Endothelial cell of umbilical vein (primary cell): ENCODE results near the gene OLA1. TPM values are rescaled to one million over a fixed set of nuclear protein-coding genes. Genes with fewer than 3 reads are reported as not detected.

Experiments
- BruUV-seq: library from RNA; stranded (reverse); fragments of 400-500 nt; replicated peaks from 2 replicates; lab custom pipeline; 2021; lab: Mats Ljungman, UMichigan
- CTCF ChIA-PET: fragments of 300-600, 350-600 bp; sonication (Branson Sonifier 250); formaldehyde crosslinking; loops from one replicate; lab custom pipeline; 2021; ENCODE audit warnings: antibody characterized with exemption, inconsistent platforms; lab: Charles Lee
- POLR2A ChIA-PET: fragments of 300-600, 350-600 bp; sonication (Branson Sonifier 250); formaldehyde crosslinking; loops from one replicate; lab custom pipeline; 2021; ENCODE audit warnings: antibody characterized with exemption, inconsistent platforms; lab: Charles Lee
- DNase-seq: peaks from one replicate; pipeline ENCODE4 v3.0.0-alpha.2; 2011; ENCODE audit warnings: low read depth, low spot score
- FAIRE-seq: peaks from 2 replicates; lab custom pipeline; 2011; peaks lifted over from hg19 to GRCh38; lab: Jason Lieb, UNC
- H2AFZ ChIP-seq: 2 replicates; pipeline ENCODE4 v1.6.0; 2012; ENCODE audit warnings: low read depth, low read length, control low read depth, inconsistent platforms
- H3K27ac ChIP-seq: 2 replicates; pipeline ENCODE4 v1.5.1; 2011; ENCODE audit warnings: low read depth, mild to moderate bottlenecking, control low read depth, low read length, moderate library complexity; ENCODE audit not compliant: insufficient read depth
- H3K27me3 ChIP-seq, 2 experiments: 2 replicates each; pipeline versions ENCODE4 v1.6.0 to v1.6.1; 2011; ENCODE audit warnings: low read length in 2 of 2, mixed read lengths in 1 of 2; ENCODE audit not compliant: control insufficient read depth in 2 of 2, insufficient read depth in 2 of 2
- H3K36me3 ChIP-seq, 2 experiments: 2 replicates in 1 of 2; 3 replicates in 1 of 2; pipeline ENCODE4 v1.5.1; 2011; ENCODE audit warnings: low read length in 2 of 2, mild to moderate bottlenecking in 1 of 2, moderate library complexity in 1 of 2; ENCODE audit not compliant: control insufficient read depth in 2 of 2, insufficient read depth in 2 of 2; ENCODE audit errors: extremely low read depth in 1 of 2
- H3K4me1 ChIP-seq: 3 replicates; pipeline ENCODE4 v1.5.1; 2011; ENCODE audit warnings: mild to moderate bottlenecking, low read length; ENCODE audit not compliant: control insufficient read depth, insufficient read depth; ENCODE audit errors: extremely low read depth
- H3K4me2 ChIP-seq: 2 replicates; pipeline ENCODE4 v1.6.1; 2011; ENCODE audit warnings: low read length, control low read depth, mixed read lengths; ENCODE audit not compliant: insufficient read depth
- H3K4me3 ChIP-seq, 3 experiments: fragments of 200-600 bp in 1 of 3; sonication (generic), shearing (Covaris generic) in 1 of 3; replicated peaks in 1 of 3; 2 replicates each; pipeline ENCODE4 v1.5.1; 2011 to 2016; ENCODE audit warnings: control low read depth in 3 of 3, low read length in 3 of 3, mild to moderate bottlenecking in 2 of 3, inconsistent platforms in 1 of 3, low read depth in 1 of 3, moderate library complexity in 1 of 3; ENCODE audit not compliant: insufficient read depth in 1 of 3
- H3K79me2 ChIP-seq: 2 replicates; pipeline ENCODE4 v1.6.0; 2012; ENCODE audit warnings: low read length, inconsistent platforms; ENCODE audit not compliant: control insufficient read depth, insufficient read depth
- H3K9ac ChIP-seq: replicated peaks from 2 replicates; pipeline ENCODE3; 2011; ENCODE audit warnings: low read length, control low read depth; ENCODE audit not compliant: insufficient read depth; ENCODE audit errors: extremely low read depth
- H3K9me1 ChIP-seq: replicated peaks from 3 replicates; pipeline ENCODE4 v1.6.0; 2011; ENCODE audit warnings: mild to moderate bottlenecking, low read length; ENCODE audit not compliant: control insufficient read depth, insufficient read depth; ENCODE audit errors: extremely low read depth
- H3K9me3 ChIP-seq: replicated peaks from 2 replicates; pipeline ENCODE4 v1.5.1; 2012; ENCODE audit warnings: low read length, inconsistent platforms; ENCODE audit not compliant: control insufficient read depth, insufficient read depth
- H4K20me1 ChIP-seq: replicated peaks from 2 replicates; pipeline ENCODE3; 2011; ENCODE audit warnings: mild to moderate bottlenecking, low read length; ENCODE audit not compliant: control insufficient read depth, insufficient read depth; ENCODE audit errors: extremely low read depth
- CTCF ChIP-seq, 2 donors: IDR thresholded peaks; 1 replicate in 1 of 2; 2 replicates in 1 of 2; pipeline ENCODE4 v1.5.1; 2011; ENCODE audit warnings: low read length in 2 of 2, mild to moderate bottlenecking in 2 of 2, moderate library complexity in 2 of 2, control low read depth in 1 of 2, inconsistent platforms in 1 of 2, low read depth in 1 of 2; ENCODE audit not compliant: insufficient read depth in 1 of 2; ENCODE audit errors: extremely low read depth in 1 of 2
- EZH2 ChIP-seq: IDR thresholded peaks from 2 replicates; pipeline ENCODE4 v1.6.1; 2012; ENCODE audit warnings: borderline replicate concordance, low read depth, mild to moderate bottlenecking, moderate library complexity, low read length, inconsistent platforms; ENCODE audit not compliant: severe bottlenecking
- FOS ChIP-seq: IDR thresholded peaks from 2 replicates; pipeline ENCODE4 v1.6.1; 2011; ENCODE audit warnings: mild to moderate bottlenecking, low read length, moderate library complexity, borderline replicate concordance; ENCODE audit not compliant: insufficient read depth
- GATA2 ChIP-seq: IDR thresholded peaks from 2 replicates; pipeline ENCODE4 v1.7.0; 2011; ENCODE audit warnings: low read depth, mild to moderate bottlenecking, moderate library complexity, mixed read lengths, low read length; ENCODE audit not compliant: insufficient read length, insufficient read depth
- JUN ChIP-seq: IDR thresholded peaks from 2 replicates; pipeline ENCODE4 v1.6.1; 2011; ENCODE audit warnings: borderline replicate concordance, low read depth; ENCODE audit not compliant: insufficient read length, insufficient read depth
- MYC ChIP-seq: IDR thresholded peaks from one replicate; pipeline ENCODE4 v1.6.1; 2011; ENCODE audit warnings: mild to moderate bottlenecking, low read depth, low read length
- POLR2A ChIP-seq: IDR thresholded peaks from 2 replicates; pipeline ENCODE4 v1.6.1; 2012; ENCODE audit warnings: low read depth, mild to moderate bottlenecking, control low read depth, low read length
- POLR2AphosphoS5 ChIP-seq: IDR thresholded peaks from 2 replicates; pipeline ENCODE4 v1.6.1; 2012; ENCODE audit warnings: low read depth, mild to moderate bottlenecking, control low read depth, low read length, moderate library complexity; ENCODE audit not compliant: insufficient read depth
- dilution Hi-C: fragments of 300-500 bp; cut with MboI; formaldehyde crosslinking; loops from one replicate; pipeline ENCODE4 v1.15.0; 2019; ENCODE audit warnings: low sequenced_read_pairs; ENCODE audit not compliant: extremely low pct_ligation_motif_present
- intact Hi-C: fragments of 100-400 bp; cut with micrococcal nuclease; formaldehyde crosslinking; loops from one replicate; pipeline ENCODE4 v1.10.0; 2022
- polyA plus RNA-seq, 4 experiments: library from polyadenylated mRNA; depleted of rRNA in 3 of 4; stranded (reverse) in 3 of 4; unstranded in 1 of 4; fragments of >200 nt; gene quantifications; 2 replicates each; pipeline versions ENCODE4 v1.2.1 to v1.2.3, GENCODE V29; 2011 to 2012; ENCODE audit warnings: missing spikeins in 1 of 4
- total RNA-seq: library from RNA; stranded (reverse); gene quantifications from 2 replicates; pipeline ENCODE4 v1.2.3, GENCODE V29; 2021
- TF ChIP-seq, protein P1 (sequence below): IDR thresholded peaks from 2 replicates; pipeline ENCODE4 v1.6.1; 2011; ENCODE audit not compliant: insufficient read depth, insufficient read length

OLA1 gene
- total and polyA plus RNA-seq, 2 donors (not counting 3 experiments of a cell fraction or from before 2014, with no cell fraction given): 30.6 to 93.9 TPM

- dilution Hi-C loops: no loop called here
- Histone ChIP-seq H3K9me3 (no peaks in the 10 kb centered on the region), H4K20me1 (no peaks in the 10 kb centered on the region), H3K4me2 (peak overlapping the region; percentile 87), H3K9me1 (no peaks in the 10 kb centered on the region), H3K79me2 (peaks cover 52% of the 10 kb centered on the region), H3K4me1 (peaks cover 23% of the 10 kb centered on the region), H2AFZ (peak overlapping the region; percentile 81), H3K27me3 (no peaks in the 10 kb centered on the region), H3K27ac (peak overlapping the region; percentile 70), H3K36me3 (peaks cover 0 to 7% of the 10 kb centered on the region in 2 experiments), H3K4me3 (peak overlapping the region; percentile 38 to 88 (median 77)), H3K9ac (peak overlapping the region; percentile 75)
- no TSS peak for BruUV-seq
- ChIA-PET POLR2A (interaction anchor here (0.5 to 1.2 kb wide), 2 partner anchors 146 to 282 kb away, joined by 3 read pairs; no protein-coding TSS in a partner anchor), CTCF (interaction anchor here (1.2 to 1.7 kb wide), 2 partner anchors 90 to 94 kb away, joined by 5 to 6 read pairs; no protein-coding TSS in a partner anchor)
- no peak for FAIRE-seq
- no peak for TF ChIP-seq POLR2A
- no peak for TF ChIP-seq EZH2
- TF ChIP-seq CTCF (IDR thresholded peaks at IDR 0.05; ENCODE audit: extremely low read depth in 1 of 2, insufficient read depth in 1 of 2, low read depth in 1 of 2, low read length in 2 of 2): no peak
- no peak for TF ChIP-seq POLR2AphosphoS5
- TF ChIP-seq JUN: no peak
- no peak for TF ChIP-seq FOS
- no peak for TF ChIP-seq GATA2
- TF ChIP-seq MYC: no peak
- TF ChIP-seq, protein P1, sequence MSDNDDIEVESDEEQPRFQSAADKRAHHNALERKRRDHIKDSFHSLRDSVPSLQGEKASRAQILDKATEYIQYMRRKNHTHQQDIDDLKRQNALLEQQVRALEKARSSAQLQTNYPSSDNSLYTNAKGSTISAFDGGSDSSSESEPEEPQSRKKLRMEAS: no peak
- peak; percentile 11 for DNase-seq
- intact Hi-C loops: loop anchor here (1.0 to 5.0 kb wide), 3 partner anchors 90 to 282 kb away; partner anchors contain the start of gene SP3
Observed at GRCh38 chr2:174247474-174248186, 702 bp downstream of the OLA1 start.
